ENCODE results near the gene DUSP5.

DNA sequence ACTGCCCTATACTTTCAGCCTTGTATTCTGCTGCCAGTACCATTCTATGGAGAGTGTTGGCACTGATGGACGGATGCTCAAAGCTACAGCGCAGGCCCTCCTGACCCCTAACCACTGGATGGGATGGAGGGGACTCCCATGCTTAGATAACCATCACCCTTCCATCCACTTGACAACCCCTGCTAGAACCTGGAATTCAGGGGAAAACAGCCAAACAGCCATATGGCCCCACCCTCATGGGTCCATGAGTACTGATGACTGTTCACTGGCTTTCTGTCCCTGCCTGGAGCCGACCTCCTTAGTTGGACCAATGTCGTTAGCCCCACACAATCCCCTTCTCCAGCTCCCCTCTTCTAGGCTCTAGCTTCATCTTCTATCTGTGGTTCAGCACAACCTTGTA is 16.2 kb downstream of the DUSP5 start:
- TF ChIP-seq EP300 (IDR thresholded peaks at IDR 0.05): no peak
- TF ChIP-seq RFX5 (IDR thresholded peaks at IDR 0.05): no peak
- TF ChIP-seq HEYL (CRISPR knock-in tag; IDR thresholded peaks at IDR 0.05): no peak
- TF ChIP-seq MAFK (IDR thresholded peaks at IDR 0.05; ENCODE audit: partially characterized antibody): no peak
- TF ChIP-seq CTCF (IDR thresholded peaks at IDR 0.05): no peak

All from A549 (cell line).